ENCODE data around the gene C1orf167.

Gene C1orf167

GRCh38 chr1:11761988-11762406, at the start of gene C1orf167:
C1orf167 (plus strand) TSS chr1:11762193; CDS start chr1:11764401, 2,208 bp downstream.
- Histone ChIP-seq H3K27me3 (ENCODE audit: control insufficient read depth, insufficient read depth, low read length) (peaks cover 23% of the 10 kb centered on the region), H3K4me1 (ENCODE audit: control insufficient read depth, insufficient read depth, low read length) (peaks cover 3% of the 10 kb centered on the region), H3K9me3 (ENCODE audit: control insufficient read depth, insufficient read depth, low read length) (no peaks in the 10 kb centered on the region), H3K36me3 (ENCODE audit: control insufficient read depth, insufficient read depth, low read length) (no peaks in the 10 kb centered on the region), H3K4me3 (ENCODE audit: low read depth, low read length) (peak within 1 kb of the TSS; percentile 49), H3K9ac (ENCODE audit: low read depth, low read length) (no peak within 1 kb of the TSS)

GRCh38 chr1:11712285-11712684, 49.7 kb upstream of the C1orf167 start:
- peaks cover 26% of the 10 kb centered on the region for H3K36me3 ChIP-seq (ENCODE audit: control insufficient read depth, insufficient read depth, low read length)
- no peak overlapping the region for H3K9ac ChIP-seq (ENCODE audit: low read depth, low read length)
- H3K4me3 ChIP-seq (ENCODE audit: low read depth, low read length) = no peak overlapping the region
- no peaks in the 10 kb centered on the region for H3K9me3 ChIP-seq (ENCODE audit: control insufficient read depth, insufficient read depth, low read length)
- peaks cover 3% of the 10 kb centered on the region for H3K4me1 ChIP-seq (ENCODE audit: control insufficient read depth, insufficient read depth, low read length)
- no peaks in the 10 kb centered on the region for H3K27me3 ChIP-seq (ENCODE audit: control insufficient read depth, insufficient read depth, low read length)

GRCh38 chr1:11713095-11713494, 48.9 kb upstream of the C1orf167 start:
- H3K27me3 ChIP-seq (ENCODE audit: control insufficient read depth, insufficient read depth, low read length) = no peaks in the 10 kb centered on the region
- H3K4me3 ChIP-seq (ENCODE audit: low read depth, low read length) = no peak overlapping the region
- no peak overlapping the region for H3K9ac ChIP-seq (ENCODE audit: low read depth, low read length)
- H3K4me1 ChIP-seq (ENCODE audit: control insufficient read depth, insufficient read depth, low read length) = no peaks in the 10 kb centered on the region
- H3K9me3 ChIP-seq (ENCODE audit: control insufficient read depth, insufficient read depth, low read length) = no peaks in the 10 kb centered on the region
- peaks cover 26% of the 10 kb centered on the region for H3K36me3 ChIP-seq (ENCODE audit: control insufficient read depth, insufficient read depth, low read length)

GRCh38 chr1:11714831-11715575, 47.0 kb upstream of the C1orf167 start:
- no peak overlapping the region for H3K9ac ChIP-seq (ENCODE audit: low read depth, low read length)
- peaks cover 23% of the 10 kb centered on the region for H3K36me3 ChIP-seq (ENCODE audit: control insufficient read depth, insufficient read depth, low read length)
- H3K4me3 ChIP-seq (ENCODE audit: low read depth, low read length) = no peak overlapping the region
- no peaks in the 10 kb centered on the region for H3K27me3 ChIP-seq (ENCODE audit: control insufficient read depth, insufficient read depth, low read length)
- no peaks in the 10 kb centered on the region for H3K4me1 ChIP-seq (ENCODE audit: control insufficient read depth, insufficient read depth, low read length)
- H3K9me3 ChIP-seq (ENCODE audit: control insufficient read depth, insufficient read depth, low read length) = no peaks in the 10 kb centered on the region

- no peaks in the 10 kb centered on the region for H3K4me1 ChIP-seq (ENCODE audit: control insufficient read depth, insufficient read depth, low read length)
- H3K9ac ChIP-seq (ENCODE audit: low read depth, low read length) = no peak overlapping the region
- no peaks in the 10 kb centered on the region for H3K27me3 ChIP-seq (ENCODE audit: control insufficient read depth, insufficient read depth, low read length)
- H3K9me3 ChIP-seq (ENCODE audit: control insufficient read depth, insufficient read depth, low read length) = no peaks in the 10 kb centered on the region
- H3K36me3 ChIP-seq (ENCODE audit: control insufficient read depth, insufficient read depth, low read length) = peaks cover 12% of the 10 kb centered on the region
- H3K4me3 ChIP-seq (ENCODE audit: low read depth, low read length) = peak overlapping the region; percentile 8
Measured at GRCh38 chr1:11719313-11720032, 42.5 kb upstream of the C1orf167 start.

GRCh38 chr1:11720033-11720376, 42.0 kb upstream of the C1orf167 start:
- Histone ChIP-seq H3K27me3 (ENCODE audit: control insufficient read depth, insufficient read depth, low read length) (no peaks in the 10 kb centered on the region), H3K4me1 (ENCODE audit: control insufficient read depth, insufficient read depth, low read length) (peaks cover 3% of the 10 kb centered on the region), H3K9ac (ENCODE audit: low read depth, low read length) (no peak overlapping the region), H3K36me3 (ENCODE audit: control insufficient read depth, insufficient read depth, low read length) (peaks cover 11% of the 10 kb centered on the region), H3K9me3 (ENCODE audit: control insufficient read depth, insufficient read depth, low read length) (no peaks in the 10 kb centered on the region), H3K4me3 (ENCODE audit: low read depth, low read length) (no peak overlapping the region)

GRCh38 chr1:11720525-11720924, 41.5 kb upstream of the C1orf167 start:
- no peak overlapping the region for H3K9ac ChIP-seq (ENCODE audit: low read depth, low read length)
- no peaks in the 10 kb centered on the region for H3K27me3 ChIP-seq (ENCODE audit: control insufficient read depth, insufficient read depth, low read length)

GRCh38 chr1:11721311-11721710, 40.7 kb upstream of the C1orf167 start:
- Histone ChIP-seq H3K27me3 (ENCODE audit: control insufficient read depth, insufficient read depth, low read length) (no peaks in the 10 kb centered on the region), H3K9me3 (ENCODE audit: control insufficient read depth, insufficient read depth, low read length) (no peaks in the 10 kb centered on the region), H3K4me1 (ENCODE audit: control insufficient read depth, insufficient read depth, low read length) (peaks cover 9% of the 10 kb centered on the region), H3K4me3 (ENCODE audit: low read depth, low read length) (no peak overlapping the region), H3K9ac (ENCODE audit: low read depth, low read length) (no peak overlapping the region), H3K36me3 (ENCODE audit: control insufficient read depth, insufficient read depth, low read length) (peaks cover 8% of the 10 kb centered on the region)

More at GRCh38 chr1:11720525-11720924, 41.5 kb upstream of the C1orf167 start:
- Histone ChIP-seq H3K4me1 (ENCODE audit: control insufficient read depth, insufficient read depth, low read length) (peaks cover 4% of the 10 kb centered on the region), H3K36me3 (ENCODE audit: control insufficient read depth, insufficient read depth, low read length) (peaks cover 8% of the 10 kb centered on the region), H3K4me3 (ENCODE audit: low read depth, low read length) (no peak overlapping the region), H3K9me3 (ENCODE audit: control insufficient read depth, insufficient read depth, low read length) (no peaks in the 10 kb centered on the region)

- no peaks in the 10 kb centered on the region for H3K27me3 ChIP-seq (ENCODE audit: control insufficient read depth, insufficient read depth, low read length)
- no peak overlapping the region for H3K9ac ChIP-seq (ENCODE audit: low read depth, low read length)
- H3K4me3 ChIP-seq (ENCODE audit: low read depth, low read length) = no peak overlapping the region
- no peaks in the 10 kb centered on the region for H3K9me3 ChIP-seq (ENCODE audit: control insufficient read depth, insufficient read depth, low read length)
- peaks cover 8% of the 10 kb centered on the region for H3K36me3 ChIP-seq (ENCODE audit: control insufficient read depth, insufficient read depth, low read length)
- peaks cover 9% of the 10 kb centered on the region for H3K4me1 ChIP-seq (ENCODE audit: control insufficient read depth, insufficient read depth, low read length)
Measured at GRCh38 chr1:11722538-11722937, 39.5 kb upstream of the C1orf167 start.

GRCh38 chr1:11725616-11726015, 36.4 kb upstream of the C1orf167 start:
- Histone ChIP-seq H3K4me1 (ENCODE audit: control insufficient read depth, insufficient read depth, low read length) (peaks cover 18% of the 10 kb centered on the region), H3K27me3 (ENCODE audit: control insufficient read depth, insufficient read depth, low read length) (no peaks in the 10 kb centered on the region), H3K36me3 (ENCODE audit: control insufficient read depth, insufficient read depth, low read length) (peaks cover 4% of the 10 kb centered on the region), H3K4me3 (ENCODE audit: low read depth, low read length) (no peak overlapping the region), H3K9me3 (ENCODE audit: control insufficient read depth, insufficient read depth, low read length) (no peaks in the 10 kb centered on the region), H3K9ac (ENCODE audit: low read depth, low read length) (peak overlapping the region; percentile 37)

- Histone ChIP-seq H3K9me3 (ENCODE audit: control insufficient read depth, insufficient read depth, low read length) (no peaks in the 10 kb centered on the region), H3K36me3 (ENCODE audit: control insufficient read depth, insufficient read depth, low read length) (no peaks in the 10 kb centered on the region), H3K4me3 (ENCODE audit: low read depth, low read length) (no peak overlapping the region), H3K27me3 (ENCODE audit: control insufficient read depth, insufficient read depth, low read length) (no peaks in the 10 kb centered on the region), H3K4me1 (ENCODE audit: control insufficient read depth, insufficient read depth, low read length) (peaks cover 25% of the 10 kb centered on the region), H3K9ac (ENCODE audit: low read depth, low read length) (no peak overlapping the region)
Measured at GRCh38 chr1:11727119-11727518, 34.9 kb upstream of the C1orf167 start.

Data from iPS-15b (cell line).